K562 (cell line): Measurements from ENCODE around the gene SF3A2. TPM values are rescaled to one million over a fixed set of nuclear protein-coding genes. Genes with fewer than 3 reads are reported as not detected.

Source experiments
- ATAC-seq: fragments of 200-7000 bp; cut with Tn5 transposase; 3 replicates; pipeline ENCODE4 v1.9.1; 2020; ENCODE audit warnings: moderate library complexity
- BruUV-seq: library from RNA; stranded (reverse); fragments of 400-500 nt; replicated peaks from 2 replicates; lab custom pipeline; 2021; lab: Mats Ljungman, UMichigan
- CTCF ChIA-PET: fragments of 300-600 bp; formaldehyde crosslinking; extraction: SDS; loops from one replicate; lab custom pipeline; 2021; ENCODE audit warnings: low intra/inter-chr PET ratio; lab: Yijun Ruan, JAX
- POLR2A ChIA-PET: fragments of 300-600, 350-650 bp; sonication (Branson Sonifier 250); formaldehyde crosslinking; extraction: SDS; loops from one replicate; lab custom pipeline; 2021; ENCODE audit warnings: antibody characterized with exemption, inconsistent platforms; lab: Yijun Ruan, JAX
- DNase-seq, 4 experiments: peaks; one replicate each; pipeline versions ENCODE4 v3.0.0 to v3.0.0-alpha.2; 2011 to 2018; ENCODE audit warnings: low spot score in 3 of 4, mixed read lengths in 3 of 4; ENCODE audit errors: extremely low read depth in 1 of 4
- FAIRE-seq: peaks from 2 replicates; lab custom pipeline; 2011; peaks lifted over from hg19 to GRCh38; lab: Jason Lieb, UNC
- H2AFZ ChIP-seq: 2 replicates; pipeline ENCODE4 v1.6.0; 2011; ENCODE audit warnings: low read depth, low read length, control low read depth, inconsistent platforms
- H3K27ac ChIP-seq: fragments of 200-600 bp; 3 replicates; pipeline ENCODE4 v1.8.0; 2011; ENCODE audit warnings: low read depth, mild to moderate bottlenecking, control low read depth, inconsistent platforms, low read length, moderate library complexity, mixed read lengths; ENCODE audit errors: extremely low read depth
- H3K27me3 ChIP-seq, 2 experiments: fragments of 300-600 bp in 1 of 2; 2 replicates in 1 of 2; 3 replicates in 1 of 2; pipeline versions ENCODE4 v1.6.0 to v1.8.0; 2011; ENCODE audit warnings: inconsistent platforms in 2 of 2, low read length in 2 of 2, mild to moderate bottlenecking in 1 of 2, mixed read lengths in 1 of 2, moderate library complexity in 1 of 2; ENCODE audit not compliant: control insufficient read depth in 2 of 2, insufficient read depth in 2 of 2
- H3K36me3 ChIP-seq: fragments of 300-600 bp; 3 replicates; pipeline ENCODE4 v1.8.0; 2011; ENCODE audit warnings: mild to moderate bottlenecking, low read length, inconsistent platforms; ENCODE audit not compliant: control insufficient read depth, insufficient read depth
- H3K4me1 ChIP-seq, 2 experiments: fragments of 200-600 bp in 1 of 2; replicated peaks in 1 of 2; 2 replicates in 1 of 2; 3 replicates in 1 of 2; pipeline versions ENCODE4 v1.5.1 to v1.8.0; 2011; ENCODE audit warnings: inconsistent platforms in 2 of 2, low read length in 2 of 2, mild to moderate bottlenecking in 1 of 2, mixed read lengths in 1 of 2, moderate library complexity in 1 of 2; ENCODE audit not compliant: control insufficient read depth in 2 of 2, insufficient read depth in 2 of 2
- H3K4me2 ChIP-seq: 2 replicates; pipeline ENCODE4 v1.6.1; 2011; ENCODE audit warnings: low read length, control low read depth, inconsistent platforms, mixed read lengths; ENCODE audit not compliant: insufficient read depth
- H3K4me3 ChIP-seq: fragments of 200-600 bp; sonication (generic), shearing (Covaris generic); 2 replicates; pipeline ENCODE4 v1.5.1; 2016; ENCODE audit warnings: control low read depth, inconsistent platforms
- H3K79me2 ChIP-seq: fragments of 200-600 bp; 3 replicates; pipeline ENCODE4 v1.8.0; 2011; ENCODE audit warnings: low read length, inconsistent platforms; ENCODE audit not compliant: control insufficient read depth, insufficient read depth
- H3K9ac ChIP-seq, 2 experiments: 2 replicates each; pipeline versions ENCODE4 v1.6.0 to v1.6.1; 2011; ENCODE audit warnings: low read depth in 2 of 2, low read length in 2 of 2, control low read depth in 1 of 2, inconsistent platforms in 1 of 2, mild to moderate bottlenecking in 1 of 2, mixed read lengths in 1 of 2; ENCODE audit not compliant: insufficient read depth in 1 of 2
- H3K9me1 ChIP-seq: one replicate; pipeline ENCODE4 v1.6.0; 2011; ENCODE audit warnings: inconsistent platforms, mild to moderate bottlenecking, low read length, moderate library complexity; ENCODE audit not compliant: control insufficient read depth, insufficient read depth
- H3K9me3 ChIP-seq: replicated peaks from 2 replicates; pipeline ENCODE4 v1.5.1; 2011; ENCODE audit warnings: low read depth, low read length, inconsistent platforms; ENCODE audit not compliant: control insufficient read depth, insufficient read depth
- H4K20me1 ChIP-seq: replicated peaks from 2 replicates; pipeline ENCODE4 v1.6.1; 2011; ENCODE audit warnings: low read length, inconsistent platforms, mixed read lengths; ENCODE audit not compliant: control insufficient read depth, insufficient read depth
- BHLHE40 ChIP-seq: IDR thresholded peaks from 2 replicates; pipeline ENCODE4 v1.6.1; 2011; ENCODE audit warnings: low read length, improper control_type of control experiment
- CTBP1 ChIP-seq: fragments of 450-650 bp; IDR thresholded peaks from 2 replicates; pipeline ENCODE4 v1.6.1; 2016; ENCODE audit warnings: borderline replicate concordance
- CTCF ChIP-seq, 3 experiments: IDR thresholded peaks in 2 of 3; conservative IDR thresholded peaks in 1 of 3; 2 replicates each; pipeline ENCODE4 v1.5.1; 2011 to 2012; ENCODE audit warnings: low read length in 3 of 3, mild to moderate bottlenecking in 3 of 3, control low read depth in 2 of 3, improper control_type of control experiment in 1 of 3, inconsistent platforms in 1 of 3, low read depth in 1 of 3, mixed read lengths in 1 of 3, moderate library complexity in 1 of 3; ENCODE audit not compliant: insufficient read depth in 2 of 3
- DEAF1 ChIP-seq: fragments of 450-650 bp; formaldehyde crosslinking; IDR thresholded peaks from 2 replicates; pipeline ENCODE4 v1.4.0; 2020; ENCODE audit warnings: mild to moderate bottlenecking, moderate library complexity
- HOMEZ ChIP-seq: fragments of 250-450 bp; sonication (Bioruptor Pico); IDR thresholded peaks from 2 replicates; pipeline ENCODE4 v1.4.0; 2020; ENCODE audit warnings: mild to moderate bottlenecking, moderate library complexity
- NCOA2 ChIP-seq, 2 experiments: fragments of 450-650 bp; IDR thresholded peaks; 2 replicates each; pipeline ENCODE4 v1.6.1; 2018; ENCODE audit warnings: mild to moderate bottlenecking in 2 of 2, moderate library complexity in 1 of 2; ENCODE audit not compliant: partially characterized antibody in 2 of 2
- POLR2AphosphoS5 ChIP-seq: IDR thresholded peaks from 2 replicates; pipeline ENCODE4 v1.6.1; 2011; ENCODE audit warnings: mild to moderate bottlenecking, low read depth, low read length, moderate library complexity; ENCODE audit not compliant: control insufficient read depth, insufficient read depth
- POLR2G ChIP-seq: fragments of 200-400 bp; formaldehyde crosslinking; IDR thresholded peaks from 2 replicates; pipeline ENCODE4 v1.6.1; 2017; ENCODE audit warnings: low read depth, mild to moderate bottlenecking, antibody characterized with exemption, low read length, moderate library complexity
- POU5F1 ChIP-seq: fragments of 150-350 bp; IDR thresholded peaks from 2 replicates; pipeline ENCODE4 v1.6.1; 2014; ENCODE audit warnings: borderline replicate concordance, low read length, low read depth, mild to moderate bottlenecking; ENCODE audit not compliant: partially characterized antibody
- RBM22 ChIP-seq: fragments of 200-400 bp; formaldehyde crosslinking; IDR thresholded peaks from 2 replicates; pipeline ENCODE4 v1.6.1; 2018; ENCODE audit warnings: low read length, low read depth; ENCODE audit not compliant: poor library complexity, severe bottlenecking
- XRCC4 ChIP-seq: IDR thresholded peaks from one replicate; pipeline ENCODE4 v1.6.1; 2011; ENCODE audit not compliant: insufficient read depth, insufficient read length; ENCODE audit errors: extremely low read depth
- ZNF212 ChIP-seq: fragments of 450-650 bp; formaldehyde crosslinking; IDR thresholded peaks from 2 replicates; pipeline ENCODE4 v1.4.0; 2020; ENCODE audit warnings: mild to moderate bottlenecking
- WGBS: fragments of 100-300 bp; shearing (Covaris generic); methylation state at CpG from one replicate; pipeline ENCODE4 v1.1.6; 2016; ENCODE audit warnings: low coverage, mixed read lengths; ENCODE audit not compliant: insufficient coverage; ENCODE audit errors: missing lambda C conversion rate; 5-methylcytosine and 5-hydroxymethylcytosine counted together
- in situ Hi-C: fragments of 300-500 bp; cut with MboI; formaldehyde crosslinking; loops from 4 replicates; pipeline ENCODE4 v1.15.0; 2018; ENCODE audit warnings: inconsistent platforms, mixed read lengths
- intact Hi-C: fragments of 100-400 bp; cut with micrococcal nuclease; formaldehyde crosslinking; loops from 2 replicates; pipeline ENCODE4 v1.14.2; 2022
- polyA plus RNA-seq, 8 experiments: library from polyadenylated mRNA; depleted of rRNA in 4 of 8; stranded (reverse) in 5 of 8; unstranded in 3 of 8; fragments of >200 nt; fragmentation: Nextera tagmentation in 2 of 8; fragmentation: Illumina TruSeq in 1 of 8; extraction: Ambion mirVana in 2 of 8; extraction: Trizol in 1 of 8; gene quantifications; 2 replicates each; pipeline versions ENCODE4 v1.2.1 to v1.2.3, GENCODE V29; 2011 to 2014; ENCODE audit warnings: inconsistent platforms in 1 of 8, missing spikeins in 1 of 8
- total RNA-seq, 7 experiments: library from RNA; depleted of rRNA in 6 of 7; stranded (reverse); fragments of >200 nt in 6 of 7; fragmentation: Illumina TruSeq in 2 of 7; extraction: Trizol in 2 of 7; gene quantifications; 2 replicates each; pipeline versions ENCODE4 v1.2.1 to v1.2.3, GENCODE V29; 2011 to 2021; ENCODE audit warnings: low replicate concordance in 1 of 7

SF3A2 gene
- total and polyA plus RNA-seq, 9 of the 15 experiments (the other 6 are each of a cell fraction or from before 2014, with no cell fraction given), result 0.17 to 194 (median 22.8) TPM

- Histone ChIP-seq H3K4me1 (peaks cover 0 to 58% of the 10 kb centered on the region in 2 experiments; a peak in 2 of 5 replicates), H3K9me3 (no peaks in the 10 kb centered on the region), H3K27ac (no peak overlapping the region; the same call in 2 of the 3 replicates), H3K36me3 (peaks cover 92% of the 10 kb centered on the region; the same call in 2 of the 3 replicates), H3K9ac (no peak overlapping the region; a peak in 1 of 4 replicates), H2AFZ (no peak overlapping the region), H4K20me1 (0 out of 2 replicates have a peak, but pooled peaks cover 7% of the 10 kb centered on the region), H3K9me1 (no peaks in the 10 kb centered on the region), H3K79me2 (peaks cover 11% of the 10 kb centered on the region), H3K4me2 (no peak overlapping the region), H3K4me3 (no peak overlapping the region), H3K27me3 (no peaks in the 10 kb centered on the region)
- DNase-seq (no peak), ATAC-seq (no peak), FAIRE-seq (no peak)
- intact Hi-C loops, result no loop called here
- BruUV-seq, result no TSS peak
- in situ Hi-C loops, result no loop called here
- 96% methylated on average over 40 of the region's 48 CpGs for WGBS
- ChIA-PET POLR2A (interaction anchor here (1.0 to 1.1 kb wide), 3 partner anchors 15 to 73 kb away, joined by 3 to 8 read pairs (median 3); no protein-coding TSS in a partner anchor), CTCF (no interaction called here)
- TF ChIP-seq ZNF212 (CRISPR knock-in tag), result no peak
- no peak for TF ChIP-seq CTBP1
- no peak for TF ChIP-seq DEAF1 (CRISPR knock-in tag)
- no peak for TF ChIP-seq BHLHE40
- TF ChIP-seq POU5F1, result no peak
- no peak for TF ChIP-seq HOMEZ (CRISPR knock-in tag)
- 0 out of 2 replicates have a peak, but pooled peaks have one; percentile 5 for TF ChIP-seq POLR2AphosphoS5
- TF ChIP-seq CTCF (IDR thresholded peaks at IDR 0.05 in 2 of 3, conservative IDR thresholded peaks at IDR 0.05 in 1 of 3; ENCODE audit: insufficient read depth in 2 of 3, low read depth in 1 of 3, low read length in 3 of 3), result no peak
- peak; percentile 81 for TF ChIP-seq RBM22
- no peak for TF ChIP-seq NCOA2 (IDR thresholded peaks at IDR 0.05; ENCODE audit: partially characterized antibody in 2 of 2)
- peak; percentile 58 for TF ChIP-seq POLR2G
- no peak for TF ChIP-seq XRCC4
Observed at GRCh38 chr19:2228157-2229030, 8.2 kb upstream of the SF3A2 start.
